Erythroblast (primary cell): Measurements from ENCODE around the gene HS1BP3.

Source experiments
- DNase-seq, 2 experiments: peaks; one replicate each; lab custom pipeline; 2025; lab: John Stamatoyannopoulos, UW
- GATA1 ChIP-seq: IDR thresholded peaks from 2 replicates; pipeline ENCODE4 v1.6.1; 2011; ENCODE audit warnings: low read depth, mild to moderate bottlenecking, control low read depth, low read length, moderate library complexity
- POLR2A ChIP-seq: IDR thresholded peaks from 2 replicates; pipeline ENCODE4 v1.6.1; 2011; ENCODE audit warnings: mild to moderate bottlenecking, low read length

The HS1BP3 gene

DNA sequence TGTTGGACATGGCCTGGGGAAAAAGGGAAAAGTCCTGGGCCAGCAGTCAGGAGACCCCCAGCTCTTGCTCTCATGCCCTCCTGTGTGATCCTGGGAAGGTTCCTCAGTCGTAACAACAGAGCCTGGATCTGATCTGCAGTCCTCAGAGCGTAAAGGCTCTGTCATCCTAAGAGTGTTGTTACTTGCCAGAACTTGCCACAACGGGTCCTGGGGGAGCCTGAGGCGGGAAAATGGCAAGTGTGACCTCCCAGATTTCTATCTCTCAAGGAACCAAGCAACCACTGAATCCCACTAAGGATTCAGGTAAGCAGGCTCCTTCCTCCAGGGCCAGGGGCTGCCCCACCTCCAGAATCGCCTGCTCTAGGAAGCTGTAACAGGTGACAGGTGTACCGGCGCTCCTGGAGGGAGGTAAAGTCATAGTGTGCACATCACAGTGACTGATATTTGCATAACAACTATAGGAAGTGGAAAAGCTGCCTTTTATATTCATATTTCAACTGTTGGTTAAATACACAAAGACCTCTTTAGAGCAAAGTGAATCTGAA lies 18.4 kb downstream of the HS1BP3 start:
- TF ChIP-seq GATA1 (no peak), POLR2A (no peak)
- DNase-seq: no peak

DNA sequence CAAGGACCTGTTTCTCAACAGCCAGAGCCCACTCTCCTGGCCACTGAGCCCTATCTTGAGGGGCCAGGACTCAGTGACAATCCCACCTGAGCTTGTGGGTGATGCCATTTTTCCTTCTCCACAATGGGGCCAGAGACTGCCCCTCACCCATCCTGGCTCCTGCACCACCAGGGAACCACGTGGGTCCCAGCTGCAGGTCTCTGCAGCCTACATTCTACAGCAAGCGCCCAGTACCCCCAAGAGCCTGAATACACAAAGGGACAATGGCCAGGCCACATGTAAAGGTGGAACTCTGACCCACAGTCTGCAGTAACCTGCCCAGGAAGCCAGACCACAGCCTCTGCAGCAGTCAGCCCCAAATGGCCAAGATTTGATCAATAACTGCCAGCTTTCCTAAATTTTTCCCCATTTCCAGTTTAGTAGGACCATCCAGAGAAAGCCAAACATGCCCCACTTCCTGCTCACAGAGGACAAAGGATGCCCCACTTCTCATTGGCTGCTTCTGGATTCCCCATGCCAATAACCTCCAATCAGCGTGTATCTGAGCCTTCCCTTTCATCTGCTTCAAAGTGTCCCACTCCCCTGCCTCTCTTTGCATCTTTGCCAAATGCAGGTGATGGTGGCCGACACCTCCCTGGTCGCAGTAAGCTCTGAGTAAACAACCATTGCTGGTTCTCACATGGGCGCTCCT lies 19.1 kb downstream of the HS1BP3 start:
- TF ChIP-seq GATA1 (no peak), POLR2A (no peak)
- DNase-seq: no peak

DNA sequence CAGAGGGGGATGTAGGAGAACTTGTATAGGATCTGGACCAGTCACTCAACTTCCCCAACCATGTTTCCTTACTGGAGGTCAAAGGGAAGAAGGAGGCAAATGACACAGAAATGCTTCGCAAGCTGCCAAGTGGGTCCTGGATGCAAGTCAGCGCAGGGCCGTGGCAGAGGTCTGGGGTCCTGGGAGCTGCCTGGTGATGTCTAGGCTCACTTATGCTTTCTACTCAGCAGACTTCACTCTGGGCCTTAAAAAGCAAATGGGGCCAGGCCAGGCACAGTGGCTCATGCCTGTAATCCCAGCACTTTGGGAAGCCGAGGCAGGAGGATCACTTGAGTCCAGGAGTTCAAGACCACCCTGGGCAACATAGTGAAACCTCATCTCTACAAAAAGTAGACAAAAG lies 19.9 kb downstream of the HS1BP3 start:
- no peak for TF ChIP-seq GATA1
- no peak for TF ChIP-seq POLR2A
- DNase-seq: no peak

DNA sequence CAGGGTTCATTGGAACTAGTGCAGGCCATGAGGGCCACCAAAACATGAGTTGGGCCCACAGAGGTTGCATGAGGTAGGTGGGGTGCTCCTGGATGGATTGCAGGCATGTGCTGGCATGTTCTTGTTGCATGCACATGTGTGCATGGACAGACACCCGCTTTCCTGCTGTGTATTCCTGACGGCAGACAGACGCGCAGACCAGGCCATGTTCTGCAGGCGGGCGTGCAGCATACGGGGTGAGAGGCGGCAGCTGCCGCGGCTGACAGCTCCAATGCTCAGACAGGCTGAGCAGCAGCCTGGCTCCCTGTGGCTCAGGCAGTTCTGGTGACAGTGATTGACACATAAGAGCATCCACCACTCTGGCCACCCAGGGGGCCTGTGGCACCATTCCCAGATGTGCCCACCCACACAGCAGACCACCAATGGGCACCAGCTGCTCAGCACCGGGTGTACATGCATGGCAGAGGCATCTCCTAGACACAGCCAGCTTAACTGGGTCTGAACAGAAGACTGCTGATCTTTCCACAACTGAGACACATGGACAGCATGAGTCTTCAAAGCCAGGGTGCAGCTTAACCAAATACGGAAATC lies 21.2 kb downstream of the HS1BP3 start:
- TF ChIP-seq GATA1 (no peak), POLR2A (no peak)
- no peak for DNase-seq

DNA sequence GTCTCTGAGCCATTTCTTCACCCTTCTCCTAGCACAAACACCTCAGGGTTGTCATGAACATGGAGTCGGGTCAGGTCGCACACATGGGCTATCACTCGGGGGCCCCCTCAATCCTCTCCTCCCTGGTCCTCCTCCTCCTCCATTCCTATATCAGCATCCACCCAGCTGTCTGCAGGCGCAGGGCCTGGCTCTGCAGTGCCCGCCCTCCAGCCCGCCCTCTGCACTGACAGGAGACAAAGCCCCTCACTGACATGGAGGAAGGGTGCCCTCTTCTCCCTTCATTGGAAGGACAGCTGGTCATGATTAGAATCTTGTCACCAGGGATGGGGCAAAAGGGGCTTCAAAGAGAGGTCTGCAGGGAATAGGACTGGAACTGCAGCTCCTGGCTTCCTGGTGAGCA lies 21.7 kb downstream of the HS1BP3 start:
- no peak for DNase-seq
- TF ChIP-seq GATA1 (no peak), POLR2A (no peak)

DNA sequence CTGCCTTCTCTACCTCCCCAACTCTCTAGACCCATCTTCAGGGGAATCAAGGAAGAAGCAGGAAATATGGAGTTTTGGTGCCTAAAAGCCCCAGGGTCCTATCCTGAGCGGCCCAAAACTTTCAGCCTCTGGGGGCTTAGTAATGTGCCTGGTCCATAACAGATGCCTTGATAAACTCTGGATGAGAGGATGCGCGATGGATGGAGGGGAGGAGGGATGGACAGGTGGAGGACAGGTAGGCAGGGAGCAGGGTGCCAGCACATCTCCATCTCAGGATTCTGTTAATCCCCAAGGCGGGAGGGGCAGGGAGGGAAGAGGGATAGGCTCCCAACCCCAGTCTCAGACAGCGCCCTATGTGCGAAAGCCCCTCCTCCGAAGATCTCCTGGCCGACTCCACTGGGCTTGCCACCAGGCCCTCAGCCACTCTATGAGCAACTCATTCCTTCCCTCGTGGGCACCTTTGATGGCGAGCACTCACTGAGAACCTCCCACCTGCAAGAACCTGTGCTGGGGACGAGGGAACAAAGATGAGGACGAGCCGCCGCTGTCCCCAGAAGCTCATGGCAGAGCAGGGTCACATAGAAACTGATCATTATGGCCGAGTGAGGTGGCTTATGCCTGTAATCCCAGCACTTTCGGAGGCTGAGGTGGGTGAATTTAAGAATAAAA lies 23.1 kb downstream of the HS1BP3 start:
- no peak for DNase-seq
- no peak for TF ChIP-seq GATA1
- no peak for TF ChIP-seq POLR2A

DNA sequence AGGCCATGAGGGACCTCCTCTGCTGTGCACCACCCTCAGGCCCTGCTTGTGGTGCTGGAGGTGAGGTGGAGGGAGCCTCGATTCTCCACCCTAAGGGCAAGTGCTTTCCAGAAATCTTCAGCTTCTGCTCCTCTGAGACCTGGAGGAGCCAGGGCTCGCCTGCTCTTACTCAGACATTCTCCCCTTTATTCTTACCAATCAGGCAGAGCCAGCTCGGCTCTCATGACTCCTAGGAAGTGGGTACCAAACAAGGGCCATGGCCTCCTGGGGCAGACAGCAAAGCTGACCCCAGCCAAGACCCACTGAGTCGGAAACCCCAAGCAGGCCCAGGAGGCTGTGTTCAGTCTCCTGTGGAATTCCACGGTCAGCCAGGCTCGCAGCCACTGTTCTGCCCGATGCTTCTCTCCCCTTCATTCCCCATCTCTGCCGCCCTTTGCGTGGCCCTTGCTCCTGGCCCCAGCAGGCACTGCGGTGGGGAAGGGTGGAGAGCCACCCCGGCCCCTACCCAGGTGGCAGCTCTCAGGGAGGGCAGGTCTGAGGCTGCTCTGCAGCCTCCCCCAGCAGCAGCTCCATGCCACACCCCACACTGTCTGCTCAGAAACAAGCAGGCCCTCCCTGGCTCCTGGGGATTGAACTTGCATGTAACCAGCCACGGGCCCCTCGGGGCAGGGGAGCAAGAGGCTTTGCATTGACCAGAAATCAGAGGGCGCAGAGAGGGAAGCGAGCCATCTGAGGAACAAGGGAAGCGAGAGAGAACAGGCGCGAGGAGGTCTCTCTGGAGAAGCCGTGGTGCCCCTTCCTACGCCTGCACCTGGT lies 24.0 kb downstream of the HS1BP3 start:
- DNase-seq: no peak

DNA sequence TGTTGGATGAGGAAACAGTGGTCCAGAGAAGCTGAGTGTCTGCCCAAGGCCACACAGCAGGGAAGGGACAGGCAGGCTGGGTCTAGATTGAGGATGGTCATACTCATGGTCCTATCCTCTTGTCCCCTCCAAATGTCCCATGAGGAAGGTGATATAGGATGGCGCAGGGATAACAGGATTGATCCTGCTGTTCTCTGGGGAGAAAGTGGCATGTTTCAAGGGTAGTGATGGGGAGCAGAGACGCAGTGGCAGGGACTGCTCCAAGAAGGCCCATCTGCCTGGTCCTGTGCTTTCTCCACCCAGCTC lies 24.6 kb downstream of the HS1BP3 start:
- no peak for DNase-seq
- TF ChIP-seq GATA1 (no peak), POLR2A (no peak)

More for the DNA sequence above, 24.0 kb downstream of the HS1BP3 start:
- TF ChIP-seq GATA1 (no peak), POLR2A (no peak)

DNA sequence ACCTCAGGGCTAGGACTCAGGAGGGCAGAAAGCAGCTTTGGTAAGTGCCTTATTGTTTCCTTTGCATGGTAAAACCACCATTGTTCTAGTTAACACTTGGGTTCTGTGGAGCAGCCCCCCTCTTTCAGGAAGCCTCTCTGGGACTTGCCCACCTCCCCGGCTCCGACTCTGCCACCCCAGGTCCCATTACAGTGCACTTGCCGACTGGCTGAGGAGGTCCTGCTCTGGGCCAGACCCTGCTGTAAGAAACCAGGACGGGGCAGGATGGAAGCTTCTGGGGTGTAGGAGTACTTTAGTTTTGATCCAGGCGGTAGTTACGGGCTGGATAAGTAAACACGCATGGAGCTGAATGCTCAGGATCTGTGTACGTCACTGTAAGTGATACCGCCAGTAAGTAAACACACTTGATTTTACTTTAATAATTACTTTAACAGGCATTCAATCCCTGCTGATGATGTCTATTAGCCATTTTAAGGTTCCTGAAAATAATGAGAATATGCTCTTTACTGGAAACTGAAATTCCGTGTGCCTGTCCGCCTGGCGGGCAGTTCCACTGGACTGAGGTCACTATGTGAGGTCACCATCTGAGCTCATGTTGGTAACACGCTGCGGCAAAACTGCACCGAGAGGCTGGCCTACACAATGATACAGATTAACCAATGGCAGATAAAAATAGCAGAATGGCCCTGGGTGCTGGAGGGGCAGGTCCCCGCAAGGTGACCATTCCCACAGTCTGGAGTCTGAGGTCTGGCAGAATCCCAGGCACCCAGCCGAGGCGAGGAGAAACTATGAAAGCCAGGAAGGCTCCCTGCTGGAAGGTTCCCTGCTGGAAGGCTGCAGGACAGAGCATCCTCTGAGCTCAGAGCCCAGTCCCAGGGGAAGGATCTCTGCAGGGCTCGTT lies 25.2 kb downstream of the HS1BP3 start:
- TF ChIP-seq POLR2A (no peak), GATA1 (no peak)
- no peak for DNase-seq

DNA sequence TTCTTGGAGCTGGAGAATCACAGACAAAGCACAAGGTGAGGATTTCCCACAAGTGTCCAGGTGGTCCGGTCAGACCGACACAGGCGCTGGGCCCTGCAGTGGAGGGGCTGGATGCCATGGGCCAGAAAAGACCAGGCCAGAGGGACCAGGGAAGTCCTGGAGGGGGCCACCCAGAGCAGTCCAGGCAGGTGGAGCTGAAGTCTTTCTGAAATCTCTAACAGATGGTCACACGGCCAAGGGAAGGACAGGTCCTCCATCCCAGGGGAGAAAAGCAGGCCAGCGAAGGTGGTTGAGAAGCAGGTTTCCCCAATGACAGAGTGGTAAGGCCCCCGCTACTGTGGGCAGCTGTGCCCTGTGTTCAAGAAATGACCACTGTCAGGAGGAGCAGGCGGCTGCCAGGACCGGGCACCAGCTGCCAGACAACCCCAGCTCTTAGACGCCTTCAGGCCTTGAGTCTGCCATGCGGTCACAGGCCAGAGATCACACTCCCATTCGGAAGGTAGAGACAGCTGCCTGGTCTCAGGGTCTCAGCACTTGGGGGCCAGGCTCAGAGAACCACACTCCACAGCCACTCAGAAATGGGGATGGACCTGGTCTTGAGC lies 25.9 kb downstream of the HS1BP3 start:
- TF ChIP-seq GATA1 (no peak), POLR2A (no peak)
- no peak for DNase-seq

DNA sequence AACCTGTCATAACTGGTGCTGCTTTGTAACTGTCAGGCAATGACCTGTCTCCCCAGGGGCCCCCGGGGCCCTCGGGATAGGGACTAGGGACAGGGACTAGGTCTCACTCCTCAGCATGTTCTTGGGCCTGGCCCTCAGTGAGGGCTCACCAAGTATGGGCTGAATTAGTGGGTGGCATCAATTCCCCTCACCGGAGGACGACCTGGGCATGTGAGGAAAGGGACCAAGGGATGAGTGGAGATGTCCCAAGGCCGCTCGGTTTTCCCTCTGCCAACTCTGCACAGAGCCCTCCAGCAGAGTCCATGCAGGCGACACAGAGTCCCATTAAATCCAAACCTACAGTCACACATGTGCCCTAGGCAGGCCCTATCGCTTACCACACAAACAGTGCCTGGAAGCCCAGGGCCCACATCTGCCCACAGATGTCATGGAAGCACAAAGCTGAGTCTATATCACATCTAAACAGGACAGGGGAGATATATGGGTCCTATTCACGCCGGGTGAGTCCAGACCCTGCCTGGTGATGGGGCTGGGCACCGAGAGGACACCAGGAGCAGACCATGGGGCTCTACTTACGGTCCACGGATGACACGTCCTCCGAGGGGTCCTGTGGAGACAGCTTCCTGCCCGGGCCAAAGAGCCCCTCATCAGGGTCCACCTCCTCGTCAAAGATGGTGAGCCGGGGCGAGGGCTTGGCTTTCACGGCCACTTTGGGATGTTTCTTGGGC lies 26.6 kb downstream of the HS1BP3 start:
- DNase-seq: no peak
- no peak for TF ChIP-seq POLR2A
- TF ChIP-seq GATA1: no peak

DNA sequence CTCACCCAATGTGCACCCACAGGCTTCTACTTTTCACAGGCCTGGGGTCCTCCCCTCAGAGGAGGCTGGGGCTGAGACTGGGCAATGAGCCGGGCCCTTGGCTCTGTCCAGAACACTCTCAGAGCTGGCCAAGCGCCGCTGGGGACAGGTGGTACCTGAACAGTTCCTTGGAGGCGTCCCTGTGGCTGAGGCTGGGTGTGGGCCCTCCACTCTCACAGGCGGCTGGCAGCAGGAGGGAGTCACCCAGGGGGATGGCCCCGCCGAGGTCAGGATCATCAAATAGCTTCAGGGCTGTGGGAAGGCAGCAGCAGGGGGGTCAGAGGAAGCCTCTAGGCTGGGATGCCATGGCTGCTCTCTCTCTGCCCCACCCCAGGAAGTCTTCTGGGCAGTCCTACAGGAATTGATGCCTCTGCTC lies 27.1 kb downstream of the HS1BP3 start:
- TF ChIP-seq GATA1 (no peak), POLR2A (no peak)
- no peak for DNase-seq
